Keratinocyte (primary cell): ENCODE data around the gene FASTKD2. TPM values are rescaled to one million over a fixed set of nuclear protein-coding genes. Genes with fewer than 3 reads are reported as not detected.

Experiments
- DNase-seq: peaks from one replicate; pipeline ENCODE4 v3.0.0-alpha.2; 2011; ENCODE audit warnings: low read depth, missing footprints, low spot score
- FAIRE-seq: peaks from 2 replicates; lab custom pipeline; 2011; peaks lifted over from hg19 to GRCh38; lab: Jason Lieb, UNC
- H2AFZ ChIP-seq: 2 replicates; pipeline ENCODE4 v1.6.0; 2012; ENCODE audit warnings: low read length, control low read depth, inconsistent platforms; ENCODE audit not compliant: control insufficient read depth
- H3K27ac ChIP-seq: 2 replicates; pipeline ENCODE4 v1.5.1; 2011; ENCODE audit warnings: low read length; ENCODE audit not compliant: control insufficient read depth, insufficient read depth
- H3K27me3 ChIP-seq: 3 replicates; pipeline ENCODE4 v1.6.0; 2011; ENCODE audit warnings: low read length; ENCODE audit not compliant: control insufficient read depth, insufficient read depth; ENCODE audit errors: extremely low read depth
- H3K36me3 ChIP-seq, 2 experiments: 2 replicates in 1 of 2; 3 replicates in 1 of 2; pipeline ENCODE4 v1.5.1; 2011; ENCODE audit warnings: low read length in 2 of 2, mild to moderate bottlenecking in 1 of 2; ENCODE audit not compliant: control insufficient read depth in 2 of 2, insufficient read depth in 2 of 2; ENCODE audit errors: extremely low read depth in 1 of 2
- H3K4me1 ChIP-seq: 3 replicates; pipeline ENCODE4 v1.5.1; 2011; ENCODE audit warnings: low read length; ENCODE audit not compliant: control insufficient read depth, insufficient read depth; ENCODE audit errors: extremely low read depth
- H3K4me2 ChIP-seq: 3 replicates; pipeline ENCODE4 v1.6.0; 2011; ENCODE audit warnings: low read depth, low read length; ENCODE audit not compliant: control insufficient read depth, insufficient read depth; ENCODE audit errors: extremely low read depth
- H3K4me3 ChIP-seq, 3 experiments: fragments of 200-600 bp in 1 of 3; sonication (generic) in 1 of 3; 2 replicates in 2 of 3; 3 replicates in 1 of 3; pipeline ENCODE4 v1.5.1; 2011 to 2016; ENCODE audit warnings: low read length in 3 of 3, mild to moderate bottlenecking in 3 of 3, control low read depth in 2 of 3, inconsistent platforms in 1 of 3, low read depth in 1 of 3, mixed read lengths in 1 of 3, mixed run types in 1 of 3, moderate library complexity in 1 of 3; ENCODE audit not compliant: control insufficient read depth in 2 of 3, insufficient read depth in 2 of 3; ENCODE audit errors: extremely low read depth in 1 of 3
- H3K79me2 ChIP-seq: 2 replicates; pipeline ENCODE4 v1.6.0; 2012; ENCODE audit warnings: low read length; ENCODE audit not compliant: control insufficient read depth, insufficient read depth
- H3K9ac ChIP-seq: 3 replicates; pipeline ENCODE4 v1.6.0; 2011; ENCODE audit warnings: low read length; ENCODE audit not compliant: control insufficient read depth, insufficient read depth; ENCODE audit errors: extremely low read depth
- H3K9me1 ChIP-seq: 3 replicates; pipeline ENCODE4 v1.6.0; 2011; ENCODE audit warnings: low read length; ENCODE audit not compliant: control insufficient read depth, insufficient read depth; ENCODE audit errors: extremely low read depth
- H3K9me3 ChIP-seq: 2 replicates; pipeline ENCODE4 v1.5.1; 2012; ENCODE audit warnings: low read depth, low read length; ENCODE audit not compliant: control insufficient read depth
- H4K20me1 ChIP-seq: 3 replicates; pipeline ENCODE4 v1.6.0; 2011; ENCODE audit warnings: low read length; ENCODE audit not compliant: control insufficient read depth, insufficient read depth; ENCODE audit errors: extremely low read depth
- CTCF ChIP-seq, 3 experiments: IDR thresholded peaks in 1 of 3; conservative IDR thresholded peaks in 1 of 3; optimal IDR thresholded peaks in 1 of 3; 2 replicates in 2 of 3; 3 replicates in 1 of 3; pipeline versions ENCODE3 to v1.5.1; 2011; ENCODE audit warnings: low read length in 3 of 3, mild to moderate bottlenecking in 3 of 3, moderate library complexity in 2 of 3, control low read depth in 1 of 3, inconsistent platforms in 1 of 3; ENCODE audit not compliant: insufficient read depth in 2 of 3; ENCODE audit errors: extremely low read depth in 1 of 3
- EZH2 ChIP-seq: IDR thresholded peaks from one replicate; pipeline ENCODE4 v1.6.1; 2012; ENCODE audit warnings: inconsistent platforms, mild to moderate bottlenecking, low read length, moderate library complexity
- dilution Hi-C: fragments of 300-500 bp; cut with MboI; formaldehyde crosslinking; loops from one replicate; pipeline ENCODE4 v1.7.0; 2020; ENCODE audit warnings: low sequenced_read_pairs; ENCODE audit not compliant: extremely low pct_ligation_motif_present
- polyA minus RNA-seq, 3 experiments: library from RNA; depleted of rRNA, polyadenylated mRNA; stranded (reverse); fragments of >200 nt; gene quantifications; 1 replicate in 1 of 3; 2 replicates in 1 of 3; 3 replicates in 1 of 3; pipeline ENCODE4 v1.2.3, GENCODE V29; 2011
- polyA plus RNA-seq, 5 experiments: library from polyadenylated mRNA; depleted of rRNA in 3 of 5; stranded (reverse) in 3 of 5; stranded (forward) in 1 of 5; unstranded in 1 of 5; fragments of >200 nt; gene quantifications; 1 replicate in 1 of 5; 2 replicates in 3 of 5; 3 replicates in 1 of 5; pipeline versions ENCODE4 v1.2.1 to v1.2.3, GENCODE V29; 2011 to 2012; ENCODE audit warnings: missing spikeins in 2 of 5, low read depth in 1 of 5, low replicate concordance in 1 of 5

Gene FASTKD2
- polyA plus RNA-seq (38.3 to 51.1 TPM (median 41.6 TPM) in 3 replicates), polyA minus RNA-seq (12.1 to 61.5 TPM (median 40.6 TPM) in 3 replicates)
- 21.6 TPM for polyA plus RNA-seq (2011; ENCODE audit: low read depth)
- polyA plus RNA-seq (2011; cell fraction: cytosol; rRNA removed), result 12.6 and 29.7 TPM in 2 replicates
- polyA plus RNA-seq (2011; cell fraction: nucleus; rRNA removed), result 55.3 and 81.6 TPM in 2 replicates
- polyA plus RNA-seq (2012; ENCODE audit: low replicate concordance), result 21.3 and 25.8 TPM in 2 replicates
- 17.1 TPM for polyA minus RNA-seq (2011; cell fraction: cytosol; rRNA and poly(A)+ RNA removed)
- polyA minus RNA-seq (2011; cell fraction: nucleus; rRNA and poly(A)+ RNA removed), result 39.4 and 77.2 TPM in 2 replicates

DNA sequence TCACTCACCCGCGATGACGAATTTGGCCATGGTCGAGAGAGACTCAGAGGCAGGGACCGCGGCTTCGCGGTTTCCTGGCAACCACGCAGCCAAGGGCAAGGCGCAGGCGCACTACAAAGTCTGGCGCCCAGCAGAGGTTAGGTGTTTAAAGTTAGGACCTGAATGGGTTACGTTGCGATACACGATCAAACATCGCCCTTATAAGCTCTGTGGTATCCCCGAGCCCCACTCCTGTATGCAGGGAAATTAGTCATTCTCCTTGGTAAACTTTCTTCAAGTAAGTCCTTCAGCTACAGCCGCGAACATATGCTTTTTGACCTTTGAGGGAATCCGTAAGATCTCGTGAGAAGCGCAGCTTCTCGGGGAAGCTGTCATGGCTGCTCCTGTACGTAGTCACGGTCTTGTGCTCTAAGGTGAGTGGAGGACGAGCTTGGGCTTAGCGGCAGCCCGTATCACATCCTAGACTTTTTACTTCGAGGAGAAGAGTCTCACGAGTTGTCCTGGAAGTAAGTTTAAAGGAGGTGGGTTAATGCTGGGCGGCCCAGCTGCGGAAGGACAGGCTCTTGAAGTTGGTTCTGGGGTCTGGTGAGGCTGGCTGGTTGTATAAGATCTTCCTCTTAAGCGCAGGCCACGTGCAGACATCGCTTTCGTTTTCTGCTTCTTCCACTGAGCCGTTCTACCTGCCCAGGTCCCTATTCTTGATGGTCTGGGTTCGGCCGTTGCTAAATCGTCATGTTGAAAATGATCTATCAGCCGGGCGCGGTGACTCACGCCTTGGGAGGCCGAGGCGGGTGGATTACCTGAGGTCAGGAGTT, at the start of gene FASTKD2, which contains the start of gene MDH1B:
TSS of gene FASTKD2 (plus strand) at position 365 of the 815 bp plus-strand sequence. CDS start 1,088 bp downstream, outside the sequence.
TSS of gene MDH1B (minus strand) at position 87 of the 815 bp plus-strand sequence. CDS start at position 30, 57 bp downstream.
- Histone ChIP-seq H3K4me3 (peak within 1 kb of the TSS; percentile 73 to 89 (median 87)), H3K4me2 (peak within 1 kb of the TSS; percentile 93), H3K9me3 (no peaks in the 10 kb centered on the region), H3K9ac (peak within 1 kb of the TSS; percentile 93), H3K79me2 (peaks cover 40% of the 10 kb centered on the region), H3K9me1 (no peaks in the 10 kb centered on the region), H3K27me3 (no peaks in the 10 kb centered on the region), H3K4me1 (peaks cover 13% of the 10 kb centered on the region), H2AFZ (peak within 1 kb of the TSS; percentile 98), H3K36me3 (peaks cover 9 to 10% of the 10 kb centered on the region in 2 experiments), H4K20me1 (no peaks in the 10 kb centered on the region), H3K27ac (peak within 1 kb of the TSS; percentile 97)
- dilution Hi-C loops, result no loop called here
- TF ChIP-seq CTCF (optimal IDR thresholded peaks at IDR 0.05 in 1 of 3, IDR thresholded peaks at IDR 0.05 in 1 of 3, conservative IDR thresholded peaks at IDR 0.05 in 1 of 3; ENCODE audit: extremely low read depth in 1 of 3, insufficient read depth in 2 of 3, low read length in 3 of 3) (no peak), EZH2 (no peak)
- peak; percentile 64 for DNase-seq
- peak; percentile 89 for FAIRE-seq

- Histone ChIP-seq H3K79me2 (no peaks in the 10 kb centered on the region), H3K27ac (no peak overlapping the region), H3K4me1 (no peaks in the 10 kb centered on the region), H3K36me3 (no peaks in the 10 kb centered on the region), H3K4me3 (no peak overlapping the region), H4K20me1 (no peaks in the 10 kb centered on the region), H2AFZ (no peak overlapping the region), H3K9me1 (no peaks in the 10 kb centered on the region), H3K9me3 (no peaks in the 10 kb centered on the region), H3K9ac (no peak overlapping the region), H3K27me3 (no peaks in the 10 kb centered on the region), H3K4me2 (no peak overlapping the region)
- TF ChIP-seq EZH2 (no peak), CTCF (optimal IDR thresholded peaks at IDR 0.05 in 1 of 3, IDR thresholded peaks at IDR 0.05 in 1 of 3, conservative IDR thresholded peaks at IDR 0.05 in 1 of 3; ENCODE audit: extremely low read depth in 1 of 3, insufficient read depth in 2 of 3, low read length in 3 of 3) (no peak)
- DNase-seq (no peak), FAIRE-seq (no peak)
- dilution Hi-C loops, result no loop called here
Measured at GRCh38 chr2:206716623-206717022, 48.8 kb upstream of the FASTKD2 start.
